K562 (cell line): ENCODE results near the gene LZTS3.

Experiments used
- CTCF ChIP-seq, 3 experiments: IDR thresholded peaks in 2 of 3; conservative IDR thresholded peaks in 1 of 3; 2 replicates each; pipeline ENCODE4 v1.5.1; 2011 to 2012; ENCODE audit warnings: low read length in 3 of 3, mild to moderate bottlenecking in 3 of 3, control low read depth in 2 of 3, improper control_type of control experiment in 1 of 3, inconsistent platforms in 1 of 3, low read depth in 1 of 3, mixed read lengths in 1 of 3, moderate library complexity in 1 of 3; ENCODE audit not compliant: insufficient read depth in 2 of 3
- DNMT1 ChIP-seq: fragments of 450-650 bp; IDR thresholded peaks from 2 replicates; pipeline ENCODE4 v1.6.1; 2016; ENCODE audit warnings: antibody characterized with exemption, mild to moderate bottlenecking
- IRF9 ChIP-seq: fragments of 450-650 bp; IDR thresholded peaks from 2 replicates; pipeline ENCODE4 v1.6.1; 2016; ENCODE audit warnings: missing biosample characterization, missing genetic modification characterization
- L3MBTL2 ChIP-seq: fragments of 450-650 bp; IDR thresholded peaks from 2 replicates; pipeline ENCODE4 v1.6.1; 2016; ENCODE audit warnings: mild to moderate bottlenecking, moderate library complexity
- NFIC ChIP-seq: fragments of 450-650 bp; IDR thresholded peaks from 2 replicates; pipeline ENCODE4 v1.6.1; 2017; ENCODE audit warnings: mild to moderate bottlenecking, inconsistent platforms
- POLR2A ChIP-seq: fragments of 450-650 bp; conservative IDR thresholded peaks from 2 replicates; pipeline ENCODE4 v1.6.1; 2016
- ZFP1 ChIP-seq: fragments of 450-650 bp; formaldehyde crosslinking; IDR thresholded peaks from 2 replicates; pipeline ENCODE4 v1.4.0; 2020; ENCODE audit warnings: mild to moderate bottlenecking, mixed read lengths

DNA sequence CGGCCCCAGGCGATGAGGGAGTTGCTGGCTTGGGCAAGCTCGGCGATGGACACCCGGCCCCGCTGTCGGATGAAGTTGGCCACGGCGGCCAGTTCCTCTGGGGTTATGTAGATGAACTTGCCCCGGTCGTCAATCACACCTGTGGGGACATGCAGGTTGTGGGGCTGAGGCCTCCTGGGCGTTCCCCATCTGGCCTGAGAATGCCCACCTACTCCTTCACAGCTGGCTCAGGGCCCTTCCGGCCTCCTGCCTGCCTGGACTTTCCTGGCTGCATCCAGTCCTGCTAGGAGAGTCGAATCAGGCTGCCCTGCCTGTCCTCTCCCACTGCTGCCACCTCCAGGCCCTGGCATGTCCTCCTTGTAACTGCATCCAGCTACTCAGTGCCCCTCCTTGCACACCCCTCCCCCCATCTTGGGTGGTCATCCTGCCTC lies 17.3 kb upstream of the LZTS3 start:
- TF ChIP-seq L3MBTL2 (no peak), CTCF (IDR thresholded peaks at IDR 0.05 in 2 of 3, conservative IDR thresholded peaks at IDR 0.05 in 1 of 3; ENCODE audit: insufficient read depth in 2 of 3, low read depth in 1 of 3, low read length in 3 of 3) (no peak), DNMT1 (no peak), NFIC (no peak), POLR2A (no peak), ZFP1 (CRISPR knock-in tag) (no peak), IRF9 (tag) (no peak)
